ENCODE data around the gene PAH.

The PAH gene

GRCh38 chr12:102821149-102821548 lies 95.9 kb downstream of the PAH start:
- DNase-seq (ENCODE audit: low read depth in 2 of 2) = no peak

- DNase-seq (ENCODE audit: low read depth in 2 of 2) = no peak
Measured at GRCh38 chr12:102816816-102817434, 100.1 kb downstream of the PAH start.

GRCh38 chr12:102814691-102815367 lies 102.2 kb downstream of the PAH start:
- no peak for DNase-seq (ENCODE audit: low read depth in 2 of 2)

GRCh38 chr12:102812344-102812743 lies 104.7 kb downstream of the PAH start:
- DNase-seq (ENCODE audit: low read depth in 2 of 2) = no peak

GRCh38 chr12:102811110-102811737 lies 105.8 kb downstream of the PAH start:
- no peak for DNase-seq (ENCODE audit: low read depth in 2 of 2)

- DNase-seq (ENCODE audit: low read depth in 2 of 2) = no peak
Measured at GRCh38 chr12:102808412-102808811, 108.6 kb downstream of the PAH start.

GRCh38 chr12:102806592-102806991 lies 110.5 kb downstream of the PAH start:
- no peak for DNase-seq (ENCODE audit: low read depth in 2 of 2)

GRCh38 chr12:102806110-102806509 lies 110.9 kb downstream of the PAH start:
- no peak for DNase-seq (ENCODE audit: low read depth in 2 of 2)

GRCh38 chr12:102800565-102800964 lies 116.5 kb downstream of the PAH start:
- no peak for DNase-seq (ENCODE audit: low read depth in 2 of 2)

- DNase-seq (ENCODE audit: low read depth in 2 of 2) = no peak
Measured at GRCh38 chr12:102799229-102799628, 117.8 kb downstream of the PAH start.

- DNase-seq (ENCODE audit: low read depth in 2 of 2) = no peak
Measured at GRCh38 chr12:102797528-102797927, 119.5 kb downstream of the PAH start.

- no peak for DNase-seq (ENCODE audit: low read depth in 2 of 2)
Measured at GRCh38 chr12:102793921-102794320, 123.1 kb downstream of the PAH start.

All from activated CD4-positive, alpha-beta T cell treated with anti-CD3 and anti-CD28 coated beads for 24 hours (primary cell).